Neural progenitor cell (in vitro differentiated cells): ENCODE results near the gene ACD.
"Not testable (repeated sequence)": the region's sequence is repeated elsewhere in the genome, so short reads cannot be mapped to it uniquely, and the experiment has no call there.

ENCODE experiments used
- CTCF ChIP-seq: fragments of 200-600 bp; sonication (generic); IDR thresholded peaks from 2 replicates; pipeline ENCODE4 v1.5.1; 2017; ENCODE audit warnings: antibody characterized with exemption, mild to moderate bottlenecking
- EZH2 ChIP-seq: fragments of 200-600 bp; sonication (generic); IDR thresholded peaks from 2 replicates; pipeline ENCODE4 v1.6.1; 2017; ENCODE audit warnings: antibody characterized with exemption, mild to moderate bottlenecking, moderate library complexity

- not testable (repeated sequence) for TF ChIP-seq CTCF, EZH2
These were observed 33.6 kb upstream of the ACD start for GRCh38 chr16:67693517-67694285.
